ENCODE data around the gene AMPH. TPM values are rescaled to one million over a fixed set of nuclear protein-coding genes. Genes with fewer than 3 reads are reported as not detected.
"Not testable (repeated sequence)": the region's sequence is repeated elsewhere in the genome, so short reads cannot be mapped to it uniquely, and the experiment has no call there.

AMPH gene
- total RNA-seq, 1 donor from 2014 or later: 32.4 TPM

GRCh38 chr7:38585572-38586354 is 45.4 kb downstream of the AMPH start:
- peaks cover 17% of the 10 kb centered on the region for H3K4me1 Mint-ChIP-seq
- no peak for DNase-seq (ENCODE audit: low read depth, low spot score)

GRCh38 chr7:38584443-38585210 is 46.5 kb downstream of the AMPH start:
- H3K9me3 Mint-ChIP-seq: no peaks in the 10 kb centered on the region
- no peak for TF ChIP-seq CTCF (conservative IDR thresholded peaks at IDR 0.05)
- H3K4me1 Mint-ChIP-seq: peaks cover 6% of the 10 kb centered on the region
- no peak for DNase-seq (ENCODE audit: low read depth, low spot score)
- H3K36me3 Mint-ChIP-seq (ENCODE audit: low read depth): no peaks in the 10 kb centered on the region
- no peaks in the 10 kb centered on the region for H3K27me3 Mint-ChIP-seq (ENCODE audit: low read depth)
- no peak overlapping the region for H3K27ac Mint-ChIP-seq (ENCODE audit: unreplicated experiment)
- no peak overlapping the region for H3K4me3 Mint-ChIP-seq

More at GRCh38 chr7:38585572-38586354, 45.4 kb downstream of the AMPH start:
- Mint-ChIP-seq H3K9me3 (no peaks in the 10 kb centered on the region), H3K27me3 (ENCODE audit: low read depth) (no peaks in the 10 kb centered on the region), H3K27ac (ENCODE audit: unreplicated experiment) (no peak overlapping the region), H3K4me3 (no peak overlapping the region), H3K36me3 (ENCODE audit: low read depth) (no peaks in the 10 kb centered on the region)
- TF ChIP-seq CTCF (conservative IDR thresholded peaks at IDR 0.05): no peak

- H3K9me3 Mint-ChIP-seq: no peaks in the 10 kb centered on the region
- H3K4me3 Mint-ChIP-seq: no peak overlapping the region
- peaks cover 5% of the 10 kb centered on the region for H3K4me1 Mint-ChIP-seq
- no peaks in the 10 kb centered on the region for H3K36me3 Mint-ChIP-seq (ENCODE audit: low read depth)
- no peak for TF ChIP-seq CTCF (conservative IDR thresholded peaks at IDR 0.05)
- no peaks in the 10 kb centered on the region for H3K27me3 Mint-ChIP-seq (ENCODE audit: low read depth)
- H3K27ac Mint-ChIP-seq (ENCODE audit: unreplicated experiment): no peak overlapping the region
- no peak for DNase-seq (ENCODE audit: low read depth, low spot score)
Observed at GRCh38 chr7:38580485-38580884, 50.7 kb downstream of the AMPH start.

- Mint-ChIP-seq H3K27me3 (ENCODE audit: low read depth) (no peaks in the 10 kb centered on the region), H3K27ac (ENCODE audit: unreplicated experiment) (no peak overlapping the region), H3K4me1 (no peaks in the 10 kb centered on the region), H3K36me3 (ENCODE audit: low read depth) (no peaks in the 10 kb centered on the region), H3K9me3 (no peaks in the 10 kb centered on the region), H3K4me3 (no peak overlapping the region)
- DNase-seq (ENCODE audit: low read depth, low spot score): no peak
- no peak for TF ChIP-seq CTCF (conservative IDR thresholded peaks at IDR 0.05)
Observed at GRCh38 chr7:38574086-38574485, 57.1 kb downstream of the AMPH start.

GRCh38 chr7:38571620-38572019 is 59.6 kb downstream of the AMPH start:
- not testable (repeated sequence) for H3K4me1 Mint-ChIP-seq; H3K9me3 Mint-ChIP-seq; H3K36me3 Mint-ChIP-seq (ENCODE audit: low read depth); H3K27ac Mint-ChIP-seq (ENCODE audit: unreplicated experiment); DNase-seq (ENCODE audit: low read depth, low spot score); H3K4me3 Mint-ChIP-seq; H3K27me3 Mint-ChIP-seq (ENCODE audit: low read depth)

GRCh38 chr7:38568497-38568896 is 62.7 kb downstream of the AMPH start:
- H3K9me3 Mint-ChIP-seq: peaks cover 4% of the 10 kb centered on the region
- H3K36me3 Mint-ChIP-seq (ENCODE audit: low read depth): peaks cover 9% of the 10 kb centered on the region
- DNase-seq (ENCODE audit: low read depth, low spot score): no peak
- H3K4me1 Mint-ChIP-seq: no peaks in the 10 kb centered on the region
- no peak overlapping the region for H3K4me3 Mint-ChIP-seq
- no peaks in the 10 kb centered on the region for H3K27me3 Mint-ChIP-seq (ENCODE audit: low read depth)
- TF ChIP-seq CTCF (conservative IDR thresholded peaks at IDR 0.05): no peak
- no peak overlapping the region for H3K27ac Mint-ChIP-seq (ENCODE audit: unreplicated experiment)

All from neural crest cell (in vitro differentiated cells).